Measurements from ENCODE around the gene CDK5R2.

The CDK5R2 gene

DNA sequence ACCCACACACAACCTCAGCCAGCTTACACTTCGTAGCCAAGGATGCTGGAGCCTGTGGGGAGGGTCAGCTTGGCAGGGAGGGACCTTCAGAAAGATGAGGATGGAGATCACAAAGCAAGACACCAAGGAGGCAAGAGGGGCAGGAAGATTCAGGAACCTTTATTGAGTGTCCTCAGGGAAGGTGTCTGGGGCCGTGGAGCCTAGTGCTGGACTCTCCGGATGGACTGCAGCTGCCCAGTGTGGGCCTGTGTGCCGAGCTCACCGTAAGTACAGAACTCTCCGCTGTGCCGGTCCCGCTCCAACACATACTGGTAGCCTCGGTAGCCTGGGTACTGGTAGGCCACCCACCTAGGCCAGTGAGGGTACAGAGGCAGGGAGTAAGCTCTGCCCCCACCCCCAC is 30.6 kb downstream of the CDK5R2 start:
- ATAC-seq, result no peak

GRCh38 chr2:218990612-218991011 is 31.1 kb downstream of the CDK5R2 start:
- ATAC-seq, result no peak

- ATAC-seq, result no peak
Measured at GRCh38 chr2:218991674-218992168, 32.3 kb downstream of the CDK5R2 start.

DNA sequence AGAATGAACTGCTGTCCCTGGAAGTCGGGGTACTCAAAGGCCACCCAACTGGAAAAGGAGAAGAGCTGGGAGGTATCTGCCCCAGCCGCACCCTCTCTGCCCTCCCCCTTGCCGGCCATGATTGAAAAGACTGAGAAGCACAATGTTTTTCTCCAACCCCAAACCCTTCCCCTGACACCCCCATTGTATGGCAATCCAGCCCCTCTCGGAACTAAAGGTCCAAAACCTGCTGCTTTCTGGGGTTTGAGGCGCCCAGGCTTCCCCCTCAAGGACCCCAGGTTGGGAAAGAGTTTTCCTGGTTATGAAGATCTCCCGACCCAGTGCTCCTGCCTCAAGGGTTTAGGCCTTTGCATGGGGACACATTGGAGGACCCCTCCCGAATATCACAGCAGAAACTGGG is 32.7 kb downstream of the CDK5R2 start:
- no peak for ATAC-seq

GRCh38 chr2:218992703-218993344 is 33.4 kb downstream of the CDK5R2 start:
- no peak for ATAC-seq

DNA sequence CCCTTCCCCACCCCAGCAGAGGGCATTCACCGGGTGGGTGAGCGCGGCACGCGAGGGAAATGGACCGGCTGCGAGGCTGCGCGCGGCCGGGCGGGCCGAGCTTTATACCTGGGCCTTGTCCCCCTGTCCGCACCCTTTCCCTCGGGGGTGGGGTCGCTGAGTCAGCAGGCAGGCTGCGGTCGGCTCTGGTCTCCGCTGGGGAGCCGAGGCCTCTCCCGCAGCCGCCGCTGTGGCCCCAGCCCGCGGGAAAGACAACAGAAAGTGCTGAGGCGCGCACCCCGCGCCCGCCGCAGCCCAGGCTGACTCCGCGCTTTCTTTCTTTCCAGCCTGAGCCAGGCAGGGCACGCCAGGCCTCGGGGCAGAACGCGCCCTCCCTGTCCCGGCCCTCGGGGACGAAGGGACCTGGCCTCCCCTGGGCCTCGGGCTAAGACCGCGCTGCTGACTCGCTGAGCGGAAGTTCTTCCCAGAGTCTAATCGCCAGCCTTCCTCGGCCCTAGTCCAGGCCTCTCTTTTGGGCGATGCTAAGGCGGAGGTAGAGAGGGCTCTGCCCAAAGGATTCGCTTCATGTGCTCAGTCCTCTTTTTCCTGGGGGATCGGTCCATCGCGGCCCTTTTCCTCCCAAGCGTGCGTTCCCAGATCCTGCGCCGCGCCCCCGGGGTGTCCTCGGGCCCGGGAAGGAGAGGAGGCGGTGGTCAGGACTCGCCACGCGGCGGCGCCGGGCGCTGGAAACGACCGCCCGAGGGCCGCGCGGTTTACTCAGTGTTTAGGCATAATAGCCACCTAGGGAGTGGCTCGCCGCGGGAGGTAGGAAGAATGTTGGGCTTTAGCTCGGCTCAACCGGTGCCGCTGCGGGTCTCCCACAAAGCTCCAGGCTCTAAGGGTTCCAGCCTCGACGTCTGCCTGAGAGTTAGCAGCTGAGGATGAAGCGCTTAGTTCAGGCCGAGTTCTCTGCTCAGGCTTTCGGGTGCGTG is 34.2 kb downstream of the CDK5R2 start, which contains the start of gene CRYBA2:
TSS of gene CRYBA2 (minus strand) at position 78 of the 971 bp plus-strand sequence. CDS start 246 bp downstream, outside the sequence.
- ATAC-seq, result no peak

GRCh38 chr2:218995561-218995960 is 36.1 kb downstream of the CDK5R2 start:
- ATAC-seq, result no peak

GRCh38 chr2:218995972-218996711 is 36.7 kb downstream of the CDK5R2 start:
- peak; percentile 69 to 72 for ATAC-seq

DNA sequence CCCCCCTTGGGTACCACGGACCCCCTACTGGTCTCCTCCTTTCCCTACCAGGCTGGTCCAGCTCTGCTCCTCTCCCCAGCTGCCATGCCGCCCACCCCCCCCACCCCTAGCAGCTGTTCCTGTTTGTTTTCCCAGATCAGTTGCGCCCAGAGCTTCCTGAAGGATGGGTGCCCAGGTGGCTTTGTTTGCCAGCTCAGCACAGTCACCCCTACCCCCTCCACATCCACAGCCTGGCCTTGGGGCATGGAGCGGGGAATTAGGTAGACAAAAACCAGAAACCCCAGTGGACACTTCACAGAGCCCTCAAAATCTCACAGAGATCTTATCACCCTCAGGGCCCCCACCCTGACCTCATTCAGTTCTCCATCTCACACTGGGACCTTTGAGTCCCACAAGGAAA is 37.5 kb downstream of the CDK5R2 start:
- ATAC-seq, result no peak

- ATAC-seq, result no peak
Measured at GRCh38 chr2:218997731-218998130, 38.3 kb downstream of the CDK5R2 start.

GRCh38 chr2:218998414-218999002 is 39.0 kb downstream of the CDK5R2 start:
- no peak for ATAC-seq

DNA sequence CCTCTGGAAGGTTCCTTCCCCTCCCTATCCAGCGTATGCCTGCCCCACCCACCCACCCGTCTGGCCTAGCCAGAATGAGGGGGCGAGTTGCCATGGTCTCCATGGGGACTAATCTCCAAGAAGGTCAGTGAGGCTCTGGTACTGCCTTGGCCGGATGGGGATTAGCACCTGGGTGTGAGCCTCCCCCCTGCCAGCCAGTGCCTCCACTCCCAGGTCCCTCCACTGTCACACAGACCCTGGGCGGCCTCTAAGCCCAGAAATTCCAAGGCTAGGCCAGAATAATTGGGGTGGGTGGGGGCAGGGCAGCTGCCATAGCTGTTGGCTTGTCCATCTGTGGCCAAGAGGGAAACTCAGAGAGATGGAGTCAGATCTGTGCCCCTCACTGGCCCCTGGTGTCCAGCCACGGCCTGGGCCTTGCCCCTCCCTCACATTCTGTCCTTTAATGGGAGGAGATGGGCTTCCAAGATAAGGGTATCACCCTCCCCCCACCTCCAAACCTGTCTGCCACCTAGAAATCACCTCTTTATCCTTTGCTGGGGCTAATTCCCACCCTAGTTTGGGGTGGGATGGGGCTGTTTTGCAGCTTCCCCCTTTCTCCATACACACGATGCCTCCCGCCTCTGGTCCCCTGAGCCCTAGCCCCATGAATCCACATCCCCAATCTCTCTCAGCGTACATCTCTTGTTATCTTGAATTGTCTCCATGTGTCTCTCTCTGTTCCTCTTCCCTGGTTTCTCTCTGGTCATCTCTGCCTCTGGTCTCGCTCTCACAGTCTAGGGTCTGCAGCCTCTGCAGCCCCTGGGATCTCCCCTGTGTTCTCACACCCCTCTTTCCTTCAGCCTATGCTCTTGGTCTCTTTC is 39.8 kb downstream of the CDK5R2 start:
- no peak for ATAC-seq

GRCh38 chr2:218999881-219000568 is 40.6 kb downstream of the CDK5R2 start:
- no peak for ATAC-seq

DNA sequence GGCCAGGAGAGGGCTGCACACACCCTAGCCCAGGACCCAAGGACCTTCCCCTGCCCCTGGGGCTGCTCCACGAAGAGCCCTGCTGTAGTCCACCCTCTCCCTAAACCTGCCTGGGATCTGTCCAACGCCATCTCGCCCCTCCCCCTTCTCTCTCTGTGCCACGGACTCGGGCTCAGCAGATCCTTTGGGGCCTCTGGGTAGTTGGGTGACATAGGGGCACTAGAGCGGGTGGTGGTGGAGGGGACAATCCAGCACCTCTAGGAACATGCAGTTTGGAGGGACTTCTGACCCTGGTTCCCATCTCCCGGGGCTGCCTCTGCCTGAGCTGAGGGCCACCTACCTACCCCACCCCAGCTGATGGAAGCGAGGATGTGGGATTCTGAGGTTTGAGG is 41.1 kb downstream of the CDK5R2 start:
- no peak for ATAC-seq

- ATAC-seq, result no peak
Measured at GRCh38 chr2:219001100-219001576, 41.7 kb downstream of the CDK5R2 start.

DNA sequence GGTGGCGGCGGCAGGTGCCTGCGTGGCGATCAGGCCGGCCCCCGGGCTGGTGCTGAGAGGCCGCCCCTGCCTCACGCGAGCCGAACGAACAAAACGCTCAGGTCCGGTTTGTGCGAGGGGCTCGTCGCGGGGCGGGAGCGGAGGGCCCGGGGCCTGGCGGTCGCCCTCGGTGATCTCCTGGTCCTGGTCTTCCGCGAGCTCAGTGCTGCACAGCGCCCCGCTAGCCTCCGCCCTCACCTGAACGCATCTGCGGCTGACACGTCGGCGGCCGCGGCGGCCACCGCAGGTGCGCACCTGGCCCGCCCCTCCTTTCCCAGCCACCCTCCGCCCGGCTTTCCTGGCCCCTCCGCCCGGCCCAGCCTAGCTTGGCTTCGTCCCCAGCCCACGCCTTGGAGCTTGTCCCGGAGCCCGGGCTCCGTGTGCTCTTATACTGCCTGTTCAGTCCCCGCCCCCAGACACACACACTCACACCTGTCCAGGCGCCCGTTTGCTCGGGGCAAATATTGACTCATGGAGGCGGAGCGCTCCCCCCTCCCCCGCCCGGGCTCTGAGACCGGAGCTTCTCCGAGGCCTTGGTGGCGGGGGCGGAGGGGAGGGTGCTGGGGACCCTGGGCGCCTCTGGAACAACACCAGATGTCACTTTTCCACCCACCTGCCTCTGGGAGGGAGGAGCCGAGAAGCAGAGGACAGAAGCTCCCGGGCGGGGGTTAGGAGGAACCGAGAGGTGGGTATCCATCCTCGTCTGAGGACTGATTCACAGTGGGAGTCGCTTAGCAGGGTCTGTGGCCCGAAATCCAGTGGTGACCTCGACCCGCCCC is 42.3 kb downstream of the CDK5R2 start:
- peak; percentile 30 to 40 for ATAC-seq

DNA sequence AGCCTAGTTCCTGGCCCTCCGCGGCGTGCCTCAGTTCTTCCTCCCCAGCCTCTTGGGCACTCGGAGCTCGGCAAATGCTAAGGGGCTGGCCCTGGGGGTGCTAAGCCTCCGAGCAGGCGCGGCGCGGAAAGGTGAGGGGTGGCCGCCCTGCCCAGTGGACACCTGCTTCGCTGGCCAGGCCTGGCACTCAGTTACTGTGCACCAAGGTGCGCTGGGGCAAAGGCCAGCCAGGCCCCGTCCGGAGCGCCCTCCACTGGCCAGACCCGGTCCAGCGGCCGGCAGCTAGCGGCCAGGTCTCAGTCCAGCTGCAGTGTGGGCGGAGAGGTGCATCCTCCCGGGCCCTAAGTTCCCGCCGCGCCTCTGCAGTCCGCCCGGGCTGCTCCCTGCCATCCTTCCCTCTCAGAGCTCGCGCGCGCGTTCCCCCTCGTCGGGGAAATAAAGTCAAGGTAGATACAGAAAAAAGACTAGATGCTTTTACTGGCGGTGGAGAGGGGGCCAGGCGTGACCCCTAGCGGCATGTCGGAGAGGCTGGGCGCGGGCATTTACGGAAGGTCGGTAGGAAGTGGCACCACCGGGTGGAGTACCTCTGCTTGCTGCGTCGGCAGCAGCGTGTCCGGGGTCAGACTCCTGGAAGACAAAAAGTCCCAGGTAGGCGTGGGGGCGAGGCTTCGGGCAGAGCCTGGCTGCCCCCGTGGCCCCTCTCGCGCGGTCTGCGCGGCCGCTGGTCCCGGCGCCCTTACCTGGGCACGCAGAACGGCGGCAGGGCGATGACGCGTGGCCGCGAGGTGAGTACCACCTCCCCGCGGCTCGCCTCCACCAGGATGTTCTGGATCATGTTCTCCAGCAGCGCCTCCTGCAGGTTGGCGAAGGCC is 43.2 kb downstream of the CDK5R2 start:
- ATAC-seq, result peak; percentile 31 to 47

DNA sequence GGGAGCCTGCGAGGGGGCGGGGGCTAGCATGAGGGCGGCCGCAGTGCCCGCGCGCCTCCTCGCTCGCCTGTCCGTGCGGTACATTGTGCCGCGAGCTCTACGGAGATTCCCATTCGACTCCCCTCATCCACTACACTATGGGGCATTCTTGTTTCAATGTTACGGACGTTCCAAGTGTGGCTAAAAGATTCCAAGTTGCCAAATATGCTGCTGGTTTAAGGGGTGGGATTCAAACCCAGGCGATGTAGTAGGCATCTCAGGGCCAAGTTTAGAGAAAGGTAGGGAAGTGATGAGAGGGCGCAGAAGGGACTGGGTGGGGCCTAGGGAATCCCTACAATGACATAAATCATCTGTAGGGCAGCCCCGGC is 43.8 kb downstream of the CDK5R2 start:
- ATAC-seq, result no peak

DNA sequence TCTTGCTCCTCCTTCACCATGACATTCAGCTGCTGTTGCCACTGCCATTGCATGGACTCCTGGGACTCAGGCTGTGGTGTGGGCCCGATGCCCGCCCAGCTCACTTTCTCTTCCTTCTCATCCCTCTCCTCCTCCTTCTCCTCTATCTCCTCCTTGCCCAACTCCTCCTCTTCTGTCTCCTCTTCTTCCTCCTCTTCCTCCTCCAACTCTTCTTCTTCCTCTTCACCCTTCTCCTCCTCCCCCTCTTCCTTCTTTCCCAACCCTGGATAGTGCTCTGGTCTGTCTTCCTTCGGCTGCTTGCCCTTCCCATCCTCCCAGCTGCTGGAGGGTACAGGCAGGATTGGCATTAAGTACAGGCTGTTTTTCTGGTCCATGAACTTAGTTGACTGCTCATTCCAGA is 44.5 kb downstream of the CDK5R2 start:
- no peak for ATAC-seq

Data from activated CD4-positive, CD25-positive, alpha-beta regulatory T cell treated with anti-CD3 and anti-CD28 coated beads, Interleukin-2, amount 50 U/mL, for 24 hours (primary cell).